NCI-H82 treated with DMSO at 0.1 percent for 48 hours (cell line): Measurements from ENCODE around the gene MTAP.

Experiments used
- DNase-seq: peaks from one replicate; lab custom pipeline; 2025; ENCODE audit not compliant: unreplicated experiment; lab: John Stamatoyannopoulos, UW

The MTAP gene

DNA sequence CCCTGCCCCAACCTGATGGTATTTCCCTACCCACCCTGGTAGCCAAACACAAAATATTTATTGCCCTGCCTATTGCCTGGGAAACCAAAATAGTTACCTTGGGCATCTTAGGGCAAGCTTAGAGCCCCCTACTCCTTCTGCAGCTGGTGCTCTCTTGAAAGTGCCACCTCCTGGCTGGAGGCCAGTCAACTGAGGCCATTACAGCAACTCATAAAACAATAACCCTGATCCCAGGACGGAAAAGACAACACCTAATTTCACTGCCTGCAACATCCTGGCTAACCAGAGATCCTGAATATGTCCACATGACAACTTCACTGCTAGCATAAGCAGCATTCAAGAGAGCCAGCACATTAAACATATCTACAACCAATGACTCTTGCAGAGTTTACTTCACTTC, 38.7 kb downstream of the MTAP start:
- DNase-seq, result no peak

DNA sequence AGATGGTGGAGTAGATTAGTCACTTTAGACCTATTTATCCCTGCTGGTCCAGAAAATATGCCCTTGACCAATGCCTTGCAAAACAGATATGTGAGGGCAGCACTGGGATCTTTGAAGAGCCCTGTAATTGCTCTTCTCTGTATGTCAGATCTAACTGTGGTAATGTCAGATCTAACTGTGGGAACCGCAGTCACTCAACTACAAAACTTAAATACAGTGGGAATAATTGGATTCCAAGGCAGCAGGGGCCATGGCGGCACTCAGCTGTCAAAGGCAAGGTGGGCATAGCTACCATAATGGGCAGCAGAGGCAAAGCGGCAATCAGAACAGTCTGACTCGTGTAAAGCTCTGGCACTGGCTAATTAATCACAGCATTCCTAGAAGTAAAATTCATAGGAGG, 46.2 kb downstream of the MTAP start:
- DNase-seq, result no peak

DNA sequence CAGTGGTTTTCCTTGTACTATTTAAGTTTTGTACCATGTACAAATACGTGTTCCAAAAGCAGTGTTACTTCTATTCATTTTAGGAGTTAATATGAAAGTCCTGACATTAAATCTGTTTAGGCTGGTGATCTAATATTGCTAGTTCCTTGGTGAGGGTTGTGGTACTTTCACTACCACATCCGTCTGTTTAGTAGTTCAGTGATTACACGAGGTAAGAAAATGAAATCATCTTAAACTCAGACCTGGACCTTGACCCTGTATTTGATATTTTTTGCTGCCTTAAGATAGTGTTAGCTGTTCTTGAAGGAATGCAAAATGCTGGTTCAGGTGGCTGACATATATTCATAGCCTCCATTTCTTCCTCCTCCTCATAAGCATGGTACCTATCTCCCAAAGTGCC, 50.3 kb downstream of the MTAP start:
- no peak for DNase-seq

DNA sequence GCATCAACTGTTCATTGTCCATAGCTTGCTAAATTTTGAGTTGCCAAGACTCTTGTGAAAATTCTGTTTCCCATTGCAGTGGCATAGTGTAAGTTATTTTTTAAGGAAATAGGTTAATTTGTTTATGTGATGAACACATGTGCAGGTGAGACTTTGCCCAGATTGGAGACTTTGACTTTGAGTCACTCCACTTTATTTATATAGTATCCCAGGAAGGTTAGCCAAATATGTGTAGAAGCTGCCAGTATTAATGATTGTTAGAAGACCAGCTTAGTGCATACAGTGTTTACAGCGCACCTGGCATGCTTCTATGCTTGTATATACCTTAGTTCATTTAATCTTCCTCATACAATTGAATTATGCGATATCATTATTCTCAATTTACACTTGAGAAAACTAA, 51.0 kb downstream of the MTAP start:
- DNase-seq, result no peak

DNA sequence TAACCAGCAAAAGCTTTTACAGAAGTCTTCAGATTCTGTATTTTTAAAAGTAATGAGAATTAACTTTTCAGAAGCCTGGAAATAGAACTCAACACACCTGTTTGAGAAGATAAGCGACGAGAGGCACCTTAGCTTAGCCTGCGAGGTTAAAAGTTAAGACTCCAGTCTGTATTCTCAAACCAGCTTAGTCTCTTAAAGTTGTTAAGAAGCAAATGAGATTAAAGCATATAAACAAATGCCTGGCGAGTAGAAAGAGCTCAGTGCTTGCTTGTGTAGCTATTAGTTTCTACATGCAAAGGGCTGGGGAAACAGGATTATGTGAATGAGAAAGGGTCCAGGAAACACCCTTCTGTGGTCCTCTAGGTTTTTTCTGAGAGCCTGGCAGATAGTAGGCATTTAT, 51.7 kb downstream of the MTAP start:
- DNase-seq, result peak; percentile 81

DNA sequence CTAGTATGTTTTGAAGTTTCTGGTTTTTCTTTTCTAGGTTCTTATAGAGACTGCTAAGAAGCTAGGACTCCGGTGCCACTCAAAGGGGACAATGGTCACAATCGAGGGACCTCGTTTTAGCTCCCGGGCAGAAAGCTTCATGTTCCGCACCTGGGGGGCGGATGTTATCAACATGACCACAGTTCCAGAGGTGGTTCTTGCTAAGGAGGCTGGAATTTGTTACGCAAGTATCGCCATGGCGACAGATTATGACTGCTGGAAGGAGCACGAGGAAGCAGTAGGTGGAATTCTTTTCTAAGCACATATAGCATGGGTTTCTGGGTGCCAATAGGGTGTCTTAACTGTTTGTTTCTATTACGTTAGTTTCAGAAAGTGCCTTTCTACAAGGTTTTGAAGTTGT, 52.2 kb downstream of the MTAP start:
- DNase-seq, result no peak

DNA sequence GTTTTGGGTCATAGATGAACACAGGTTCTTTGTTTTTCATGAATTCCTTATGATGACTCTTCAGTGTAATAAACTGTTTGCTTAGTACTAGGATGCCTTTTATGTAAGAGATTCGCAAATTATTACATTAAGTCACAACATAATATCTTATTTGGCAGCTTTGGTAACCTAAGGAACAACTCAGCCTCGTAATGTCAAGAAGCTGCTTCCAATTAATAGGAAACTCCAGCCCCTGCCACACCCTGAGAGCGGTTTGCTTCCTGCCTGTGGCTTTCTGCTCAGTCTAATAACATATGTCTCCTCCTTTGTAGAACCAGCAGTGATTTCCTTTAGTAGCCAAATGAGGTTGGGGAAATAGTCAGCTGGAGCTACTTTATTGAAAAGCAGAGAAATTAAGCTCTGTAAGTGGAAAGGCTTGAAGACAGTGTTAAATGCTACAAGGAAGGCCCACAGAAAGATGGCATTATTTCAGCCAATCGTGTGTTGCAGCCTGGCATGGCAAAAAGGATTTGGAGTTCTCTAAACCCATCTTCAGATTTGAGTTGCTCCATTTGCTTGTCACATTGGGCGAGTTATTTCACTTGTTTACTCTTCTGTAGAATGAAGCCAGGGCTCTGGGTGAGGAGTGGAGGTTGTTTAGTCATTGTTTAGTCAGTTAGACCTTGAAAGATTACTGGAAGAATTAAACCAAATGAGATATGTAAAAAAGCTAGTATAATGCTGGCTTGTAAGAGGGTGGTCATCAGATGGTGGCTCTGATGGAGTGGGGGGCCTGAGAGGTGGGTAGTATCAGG, 54.1 kb downstream of the MTAP start:
- DNase-seq, result no peak

DNA sequence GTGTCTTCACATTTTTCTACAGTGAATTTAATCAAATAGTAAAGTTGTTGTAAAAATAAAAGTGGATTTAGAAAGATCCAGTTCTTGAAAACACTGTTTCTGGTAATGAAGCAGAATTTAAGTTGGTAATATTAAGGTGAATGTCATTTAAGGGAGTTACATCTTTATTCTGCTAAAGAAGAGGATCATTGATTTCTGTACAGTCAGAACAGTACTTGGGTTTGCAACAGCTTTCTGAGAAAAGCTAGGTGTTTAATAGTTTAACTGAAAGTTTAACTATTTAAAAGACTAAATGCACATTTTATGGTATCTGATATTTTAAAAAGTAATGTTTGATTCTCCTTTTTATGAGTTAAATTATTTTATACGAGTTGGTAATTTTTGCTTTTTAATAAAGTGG, 60.4 kb downstream of the MTAP start:
- DNase-seq, result no peak

DNA sequence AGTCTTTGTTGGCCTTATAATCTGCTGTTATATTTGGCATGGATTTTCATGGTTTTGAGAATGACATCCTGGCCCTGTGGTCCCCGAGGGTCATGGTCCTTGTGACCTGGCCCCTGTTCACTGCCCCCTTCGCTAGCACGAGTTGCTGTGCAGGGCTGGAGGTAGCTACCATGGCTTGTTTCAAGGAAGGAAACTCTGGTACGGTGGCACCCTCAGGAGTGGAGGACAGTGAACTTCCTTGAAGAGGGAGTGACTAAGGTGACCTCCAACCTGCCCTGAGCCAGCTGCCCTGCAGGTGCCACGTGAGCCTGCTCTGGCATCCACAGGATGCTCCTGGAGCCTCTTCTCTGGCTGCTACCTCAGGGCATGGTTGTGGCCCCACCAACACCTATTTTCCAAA, 62.1 kb downstream of the MTAP start:
- no peak for DNase-seq

DNA sequence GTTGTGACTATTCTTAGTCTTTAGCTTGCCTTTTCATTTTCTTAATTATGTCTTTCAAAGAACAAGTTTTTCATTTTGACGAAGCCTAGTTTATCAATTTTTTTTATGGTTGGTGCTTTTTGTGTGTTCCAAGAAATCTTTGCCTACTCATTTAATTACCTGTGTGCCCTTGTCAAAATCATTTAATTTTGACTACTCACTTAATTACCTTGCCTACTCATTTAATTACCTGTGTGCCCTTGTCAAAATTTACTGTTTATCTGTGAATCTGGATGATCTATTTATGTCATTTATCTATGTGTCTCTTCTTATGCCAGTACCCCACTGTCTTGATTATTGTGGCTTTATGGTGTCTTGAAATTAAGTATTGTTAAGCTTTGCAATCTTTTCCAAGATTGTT, 63.9 kb downstream of the MTAP start:
- DNase-seq, result no peak

DNA sequence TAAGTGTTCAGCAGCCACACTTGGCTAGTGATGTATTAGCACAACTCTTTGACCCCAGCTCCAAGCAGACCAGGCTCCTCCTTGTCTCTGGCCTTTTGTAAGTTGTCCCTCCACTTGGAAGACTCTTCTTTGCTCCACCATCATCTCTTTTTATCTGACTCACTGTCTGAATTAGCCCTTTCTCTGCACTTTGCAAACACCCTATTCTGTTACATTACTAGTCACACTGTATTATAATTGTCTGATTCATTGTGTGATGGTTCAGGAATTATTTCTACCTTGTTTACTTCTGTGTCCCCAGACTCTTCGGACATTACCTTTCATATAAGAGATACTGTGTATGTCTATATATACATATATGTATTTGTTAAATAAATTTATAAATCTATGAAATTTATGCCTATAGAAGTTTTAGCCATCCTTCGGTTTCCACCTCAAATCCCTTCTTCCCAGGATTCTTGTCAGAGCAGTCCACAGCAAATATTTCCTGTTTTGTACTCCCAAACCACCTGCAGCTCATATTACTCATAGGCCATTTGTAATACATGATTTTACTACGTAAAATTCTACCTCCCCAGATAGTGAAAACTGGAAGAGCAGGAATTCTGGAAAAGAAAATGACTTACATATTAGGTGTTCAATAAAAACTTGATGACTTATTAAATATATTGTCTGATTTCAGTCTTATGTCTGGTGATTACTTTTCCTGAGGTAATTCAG, 69.0 kb downstream of the MTAP start:
- no peak for DNase-seq

DNA sequence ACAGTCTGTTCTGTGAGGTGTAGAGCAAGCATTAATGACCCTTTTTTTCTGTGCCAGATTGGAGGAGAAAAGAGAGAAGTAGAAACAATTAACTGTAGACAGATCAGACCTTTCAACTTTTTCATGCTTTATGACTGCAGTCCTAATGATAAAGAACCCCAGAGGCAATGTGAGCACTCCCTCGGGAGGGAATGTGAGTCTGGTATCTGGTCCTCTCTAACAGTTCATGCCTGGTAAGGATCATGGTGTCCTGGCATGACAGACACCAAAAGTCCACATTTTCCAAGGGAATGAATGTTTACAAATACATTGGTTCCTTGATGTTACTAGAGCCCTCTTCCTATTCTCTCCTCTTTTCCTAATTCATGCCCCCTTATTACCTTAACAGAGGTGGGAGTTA, 70.3 kb downstream of the MTAP start:
- DNase-seq, result no peak

DNA sequence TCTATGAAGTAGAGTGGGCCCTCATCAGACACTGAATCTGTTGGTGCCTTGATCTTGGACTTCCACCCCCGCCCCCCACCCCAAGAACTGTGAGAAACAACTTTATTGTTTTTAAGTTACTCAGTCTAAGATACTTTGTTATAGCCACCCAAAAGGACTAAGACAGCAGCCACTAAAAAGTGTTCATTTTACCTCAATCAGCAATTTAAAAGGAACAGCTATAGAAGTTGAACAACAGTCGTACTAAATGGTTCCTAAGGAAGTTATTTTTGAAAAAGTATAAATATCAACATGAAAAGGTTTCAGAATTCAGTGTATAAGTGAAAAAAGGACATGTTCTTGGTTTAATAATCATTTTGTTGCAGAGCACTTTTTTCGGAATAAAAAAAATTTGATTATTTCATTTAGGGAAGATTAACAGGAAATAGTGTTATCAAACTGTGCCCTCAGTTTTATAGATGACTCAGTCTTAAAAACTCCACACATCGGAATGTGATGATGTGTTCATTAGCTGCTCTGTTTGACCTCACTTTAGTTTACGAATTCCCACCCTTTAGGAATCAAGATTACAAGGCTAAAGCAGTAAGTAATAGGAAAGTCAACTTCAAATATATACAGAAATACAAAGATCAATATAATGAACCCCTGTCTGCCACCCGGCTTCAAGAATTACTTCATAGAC, 71.2 kb downstream of the MTAP start:
- DNase-seq, result no peak

DNA sequence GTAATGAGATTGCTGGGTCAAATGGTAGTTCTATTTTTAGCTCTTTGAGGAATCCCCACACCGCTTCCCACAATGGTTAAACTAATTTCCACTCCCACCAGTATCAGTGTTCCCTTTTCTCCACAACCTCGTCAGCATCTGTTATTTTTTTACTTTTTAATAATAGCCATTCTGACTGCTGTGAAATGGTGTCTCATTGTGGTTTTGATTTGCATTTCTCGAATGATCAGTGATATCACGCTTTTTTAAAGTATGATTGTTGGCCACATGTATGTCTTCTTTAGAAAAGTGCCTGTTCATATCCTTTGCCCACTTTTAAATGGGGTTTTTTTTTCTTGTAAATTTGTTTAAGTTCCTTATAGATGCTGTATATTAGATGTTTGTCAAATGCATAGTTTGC, 73.5 kb downstream of the MTAP start:
- DNase-seq, result no peak

DNA sequence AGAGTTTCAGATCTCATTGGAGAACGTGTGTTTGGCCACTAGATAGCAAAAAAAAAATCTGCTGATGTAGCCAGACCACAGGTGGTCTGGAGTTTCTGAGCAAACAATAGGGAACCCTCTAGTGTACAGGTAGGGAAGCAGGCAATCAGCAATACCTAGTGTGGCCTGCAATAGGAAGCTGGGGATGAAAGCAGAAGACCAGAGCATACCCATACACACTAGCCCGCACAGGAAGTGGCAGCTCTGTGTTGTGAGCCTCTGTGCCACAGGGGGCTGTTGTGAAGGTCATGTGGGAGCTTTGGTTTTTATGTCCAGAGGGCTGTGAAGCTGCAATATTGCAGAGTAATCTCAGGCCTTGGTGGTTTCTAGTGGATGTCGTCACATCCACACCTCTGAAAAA, 81.2 kb downstream of the MTAP start:
- DNase-seq, result no peak

DNA sequence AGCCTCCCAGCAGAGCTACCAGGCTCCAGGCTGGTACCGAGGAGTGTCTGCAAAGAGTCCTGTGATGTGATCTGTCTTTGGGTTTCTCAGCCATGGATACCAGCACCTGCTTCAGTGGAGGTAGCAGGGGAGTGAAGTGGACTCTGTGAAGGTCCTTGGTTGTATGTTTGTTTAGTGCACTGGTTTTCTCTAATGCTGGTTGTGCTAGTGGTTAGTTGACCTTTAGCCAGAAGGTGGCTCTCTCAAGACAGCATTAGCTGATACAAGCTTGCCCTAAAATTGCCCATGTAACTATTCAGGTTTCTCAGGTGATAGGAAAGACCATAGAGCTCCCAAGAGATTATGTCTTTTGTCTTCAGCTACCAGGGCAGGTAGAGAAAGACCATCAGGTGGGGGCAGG, 87.2 kb downstream of the MTAP start:
- no peak for DNase-seq

DNA sequence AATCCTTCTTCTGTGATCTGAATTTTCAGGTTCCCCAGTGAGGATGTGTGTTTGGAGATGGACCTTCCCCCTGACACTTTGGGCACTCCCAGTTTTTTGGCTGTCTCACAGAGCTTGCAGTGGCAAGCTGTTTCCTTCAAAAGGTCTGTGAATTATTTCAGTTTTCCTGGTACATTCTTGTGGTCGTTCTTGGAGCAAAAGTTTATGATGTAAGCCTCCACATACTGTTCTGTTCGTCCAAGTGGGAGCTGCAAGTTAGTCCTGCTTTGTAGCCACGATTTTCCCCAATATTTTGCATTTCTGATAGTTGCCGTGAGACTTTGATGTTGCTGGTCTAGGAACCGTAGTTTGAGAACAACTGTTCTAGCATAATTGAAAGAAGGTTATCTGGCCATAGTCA, 88.3 kb downstream of the MTAP start:
- DNase-seq, result no peak

DNA sequence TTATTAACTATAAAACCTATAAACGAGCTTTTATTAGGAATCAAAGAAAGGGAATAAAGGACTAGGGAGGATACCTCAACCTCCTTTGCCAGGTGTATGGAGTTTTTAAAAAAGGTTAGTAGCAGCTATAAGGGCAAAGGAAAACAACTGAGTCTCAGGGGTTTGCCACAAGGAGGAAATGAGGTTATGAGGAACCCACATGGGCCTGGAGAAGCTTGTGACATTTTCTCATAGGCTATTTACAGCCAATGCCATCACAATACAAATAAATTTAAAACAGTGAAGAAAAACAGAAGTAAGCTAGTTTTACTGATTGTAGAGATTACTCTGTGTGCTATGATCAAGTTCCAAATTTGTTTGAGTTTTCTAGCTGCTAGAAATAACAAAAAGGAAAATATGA, 99.1 kb downstream of the MTAP start:
- no peak for DNase-seq

DNA sequence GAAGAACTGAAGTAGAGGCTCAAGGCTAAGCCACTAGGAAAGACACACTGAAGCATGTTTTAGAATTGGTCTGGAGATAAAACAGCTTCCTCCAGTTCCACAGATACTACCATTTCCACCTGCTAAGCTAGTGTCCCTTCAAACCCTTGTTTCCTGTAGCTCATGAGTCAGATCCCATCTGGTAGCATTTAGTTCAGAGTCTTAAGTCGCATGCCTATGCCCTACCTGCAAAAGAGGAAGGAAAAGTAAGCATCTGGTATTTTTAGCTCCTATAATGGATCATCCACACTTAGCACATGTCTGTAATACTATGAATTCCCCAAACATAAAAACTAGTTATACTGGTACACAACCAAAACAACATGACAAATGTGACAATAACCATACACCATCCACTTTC, 99.7 kb downstream of the MTAP start:
- no peak for DNase-seq

DNA sequence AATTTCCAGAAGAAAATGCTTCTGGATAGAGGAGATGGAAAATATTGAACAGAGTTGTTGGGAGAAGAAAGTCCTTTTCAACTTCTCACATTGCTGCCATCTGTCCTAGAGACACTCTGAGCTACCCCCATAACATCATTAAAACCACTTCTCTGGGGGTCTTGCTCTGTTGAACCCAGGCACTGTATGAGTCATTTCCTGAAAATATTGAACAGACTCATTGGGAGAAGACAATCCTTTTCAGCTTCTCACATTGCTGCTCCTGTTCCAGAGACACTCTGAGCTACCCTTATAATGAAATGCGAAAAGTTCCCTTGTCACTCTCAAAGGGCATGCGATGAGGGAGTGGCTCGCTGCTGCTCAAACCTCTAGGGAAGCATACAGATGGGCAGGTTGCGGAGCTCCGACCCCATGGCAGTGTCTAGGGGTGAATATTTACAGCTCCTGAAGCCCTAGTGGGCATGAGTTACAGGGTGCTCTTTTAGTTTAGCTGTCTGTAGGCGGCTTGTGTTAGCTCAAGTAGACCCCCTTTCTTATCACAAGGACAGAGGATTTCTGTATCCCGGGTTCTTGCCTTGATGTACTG, 101.0 kb downstream of the MTAP start:
- DNase-seq, result no peak

DNA sequence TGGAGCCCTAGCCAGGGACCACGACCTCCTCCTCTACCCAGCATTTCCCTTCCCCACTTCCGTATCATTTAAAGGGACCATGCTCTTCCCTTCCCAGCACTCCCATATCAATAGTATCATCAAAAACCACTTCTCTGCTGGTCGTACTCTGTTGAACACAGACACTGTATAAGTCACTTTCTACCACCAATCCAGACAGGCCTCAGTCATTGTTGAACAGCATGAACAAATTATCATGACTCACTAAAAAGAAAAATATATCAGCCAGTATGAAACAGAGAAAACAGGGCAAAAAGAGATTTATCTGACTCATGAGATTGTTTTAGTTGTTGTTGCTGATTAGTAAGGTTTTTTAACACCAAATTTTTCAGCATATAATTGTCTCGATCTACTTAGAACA, 101.9 kb downstream of the MTAP start:
- DNase-seq, result no peak

DNA sequence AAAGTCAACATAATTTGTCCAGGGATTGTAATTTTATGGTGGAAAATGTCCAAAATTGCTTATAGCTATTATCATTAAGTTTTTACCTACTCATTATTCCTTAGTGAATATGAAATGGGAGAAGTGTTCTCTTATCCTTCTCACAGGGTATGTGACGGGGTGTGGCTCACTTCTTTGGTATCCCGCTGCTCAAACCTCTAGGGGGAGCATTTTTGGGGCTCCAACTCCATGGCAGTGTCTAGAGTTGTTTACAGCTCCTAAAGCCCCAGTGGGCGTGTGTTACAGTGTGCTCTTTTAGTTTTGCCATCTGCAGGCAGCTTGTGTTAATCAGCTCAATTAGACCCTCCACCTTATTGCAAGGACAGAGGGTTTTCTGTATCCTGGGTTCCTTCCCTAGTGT, 102.3 kb downstream of the MTAP start:
- DNase-seq, result peak; percentile 7
